HG03575 (cell line): ENCODE results near the gene FER.
"Not testable (repeated sequence)": the region's sequence is repeated elsewhere in the genome, so short reads cannot be mapped to it uniquely, and the experiment has no call there.

Experiments
- ATAC-seq: cut with Tn5 transposase; IDR thresholded peaks from one replicate; pipeline ENCODE4 v1.9.1; 2021; ENCODE audit not compliant: unreplicated experiment, insufficient number of reproducible peaks, low FRiP score; ENCODE audit errors: extremely low read depth

Gene FER

DNA sequence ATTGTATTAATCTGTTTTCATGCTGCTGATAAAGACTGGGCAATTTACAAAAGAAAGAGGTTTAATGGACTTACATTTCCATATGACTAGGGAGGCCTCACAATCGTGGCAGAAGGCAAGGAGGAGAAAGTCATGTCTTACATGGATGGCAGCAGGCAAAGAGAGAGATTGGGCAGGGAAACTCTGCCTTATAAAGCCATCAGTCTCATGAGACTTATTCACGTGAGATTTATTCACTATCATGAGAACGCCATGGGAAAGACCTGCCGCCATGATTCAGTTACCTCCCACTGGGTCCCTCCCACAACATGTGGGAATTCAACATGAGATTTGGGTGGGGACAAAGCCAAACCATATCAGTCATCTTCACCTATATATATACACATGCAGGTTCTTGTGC is 103.4 kb downstream of the FER start:
- ATAC-seq, result not testable (repeated sequence)

DNA sequence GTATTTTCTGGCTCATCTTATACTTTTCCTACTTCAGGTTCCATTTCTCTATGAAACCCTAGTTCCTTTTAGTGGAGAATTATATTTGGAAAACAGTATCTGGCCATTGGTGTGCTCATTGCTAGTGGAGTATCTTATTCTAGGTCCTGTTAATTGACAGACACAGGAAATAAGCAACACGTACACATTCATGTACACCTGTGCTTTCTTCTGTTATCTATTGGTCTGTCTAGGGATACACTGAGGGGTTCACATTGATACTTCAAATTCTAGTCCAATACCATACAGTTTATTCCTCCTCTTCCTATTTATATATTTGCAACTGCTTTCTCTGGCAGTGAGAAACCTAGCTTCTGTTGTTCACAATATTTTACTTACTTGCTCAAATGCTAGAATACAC is 110.2 kb downstream of the FER start:
- no peak for ATAC-seq

DNA sequence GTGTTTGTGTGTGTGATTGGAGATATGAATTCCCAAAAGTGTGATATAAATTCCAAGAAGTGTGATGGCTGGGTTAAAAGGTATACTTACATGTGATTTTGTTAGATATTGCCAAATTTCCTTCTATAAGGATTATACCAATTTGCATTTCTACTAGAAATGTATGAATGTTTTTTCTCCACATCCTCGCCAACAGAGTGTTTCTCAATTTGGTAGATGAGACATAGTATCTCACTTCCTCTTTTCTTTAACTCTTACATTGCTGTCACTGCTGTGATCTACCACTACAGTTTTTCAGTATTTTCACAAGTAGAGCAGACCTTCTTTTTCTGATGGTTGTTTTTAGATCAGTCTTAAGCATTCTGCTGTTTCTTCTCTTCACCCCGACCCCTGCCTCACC is 111.3 kb downstream of the FER start:
- ATAC-seq, result peak; percentile 95

DNA sequence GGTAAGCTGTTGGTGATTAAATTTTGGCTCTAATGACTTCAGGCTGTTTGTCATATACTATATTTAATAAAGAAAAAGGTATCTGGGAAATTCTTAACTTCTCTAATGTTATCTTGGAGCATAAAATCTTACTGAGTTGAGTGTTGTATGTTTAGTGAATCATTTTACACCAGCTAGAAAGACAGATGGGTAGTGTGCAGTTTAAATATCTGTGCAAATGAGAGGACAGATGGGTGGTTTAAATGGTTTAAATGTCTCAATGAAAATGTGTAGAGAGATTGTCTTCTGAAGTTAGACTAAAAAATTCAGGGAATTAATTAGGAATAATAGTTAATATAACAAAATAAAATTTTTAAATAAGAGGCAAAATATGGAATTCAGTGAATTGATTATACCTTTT is 114.5 kb downstream of the FER start:
- ATAC-seq, result no peak

DNA sequence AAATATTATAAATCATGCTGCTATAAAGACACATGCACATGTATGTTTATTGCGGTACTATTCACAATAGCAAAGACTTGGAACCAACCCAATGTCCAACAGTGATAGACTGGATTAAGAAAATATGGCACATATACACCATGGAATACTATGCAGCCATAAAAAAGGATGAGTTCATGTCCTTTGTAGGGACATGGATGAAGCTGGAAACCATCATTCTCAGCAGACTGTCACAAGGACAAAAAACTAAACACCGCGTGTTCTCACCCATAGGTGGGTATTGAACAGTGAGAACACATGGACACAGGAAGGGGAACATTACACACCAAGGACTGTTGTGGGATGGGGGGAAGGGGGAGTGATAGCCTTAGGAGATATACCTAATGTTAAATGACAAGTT is 118.4 kb downstream of the FER start:
- ATAC-seq, result not testable (repeated sequence)

DNA sequence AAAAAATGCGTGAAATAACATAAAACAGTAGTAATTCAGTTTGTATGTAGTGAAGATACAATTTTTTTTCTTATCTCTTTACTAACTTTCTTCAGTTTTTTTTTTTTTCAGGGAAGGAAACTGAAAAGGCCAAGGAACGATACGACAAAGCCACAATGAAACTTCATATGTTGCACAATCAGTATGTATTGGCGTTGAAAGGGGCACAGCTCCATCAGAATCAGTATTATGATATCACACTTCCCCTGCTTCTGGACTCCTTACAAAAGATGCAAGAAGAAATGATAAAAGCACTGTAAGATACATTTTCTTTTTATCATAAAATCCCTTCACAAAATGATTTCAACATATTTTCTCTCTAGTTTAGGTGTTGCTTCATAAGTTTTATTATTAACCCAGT is 120.0 kb downstream of the FER start:
- no peak for ATAC-seq

DNA sequence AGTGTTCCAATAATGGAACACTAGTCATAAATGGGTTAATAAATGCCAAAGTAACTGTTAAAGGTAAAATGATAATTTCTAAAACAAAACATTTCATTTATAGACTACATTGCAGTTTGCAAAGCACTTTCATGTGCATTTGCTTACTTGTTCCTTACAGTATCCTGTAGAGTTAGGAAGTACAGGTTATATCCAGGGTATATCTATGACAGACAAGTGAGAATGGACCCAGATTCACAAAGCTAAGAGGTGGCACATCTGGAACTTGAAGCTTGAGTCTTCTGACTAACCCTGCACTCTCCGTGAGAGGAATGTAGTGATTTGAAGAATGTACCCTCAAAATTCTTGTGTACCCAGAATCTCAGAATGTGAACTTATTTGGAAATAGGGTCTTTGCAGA is 121.4 kb downstream of the FER start:
- ATAC-seq, result no peak

DNA sequence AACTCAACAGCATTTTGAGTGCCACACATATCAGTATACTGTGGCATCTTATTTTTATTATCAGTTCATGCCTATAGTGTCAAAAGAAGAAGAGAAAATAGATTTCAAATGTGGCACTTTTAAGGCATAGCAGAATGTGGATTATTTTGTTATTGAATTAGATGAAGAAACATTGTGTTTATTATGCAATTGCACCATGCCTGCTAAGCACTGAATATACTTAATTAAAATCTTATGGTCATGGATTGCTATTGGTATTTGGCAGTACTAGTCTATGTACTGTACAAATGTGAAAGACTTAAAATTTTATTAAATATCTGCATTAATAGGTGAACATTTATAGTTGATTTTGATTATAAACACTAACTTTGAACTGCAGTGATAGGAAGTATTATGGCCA is 128.8 kb downstream of the FER start:
- ATAC-seq, result no peak

DNA sequence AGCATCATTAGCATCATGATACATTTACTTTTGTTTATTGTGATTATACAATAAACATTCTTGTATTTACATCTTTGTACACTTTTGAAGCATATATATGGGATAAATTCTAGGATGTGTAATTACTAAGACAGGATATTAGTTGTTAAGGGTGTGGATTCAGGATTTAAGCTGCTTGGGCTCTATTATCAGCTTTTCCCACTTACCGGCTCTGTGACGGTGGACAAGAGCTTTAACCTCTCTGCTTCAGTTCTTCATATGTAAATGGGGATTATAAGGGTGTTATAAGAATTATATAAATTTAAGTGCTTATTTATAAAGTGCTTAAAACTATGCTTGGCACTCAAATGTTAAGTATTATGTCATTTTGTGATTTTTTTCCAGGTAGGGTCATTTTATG is 131.1 kb downstream of the FER start:
- ATAC-seq, result no peak

DNA sequence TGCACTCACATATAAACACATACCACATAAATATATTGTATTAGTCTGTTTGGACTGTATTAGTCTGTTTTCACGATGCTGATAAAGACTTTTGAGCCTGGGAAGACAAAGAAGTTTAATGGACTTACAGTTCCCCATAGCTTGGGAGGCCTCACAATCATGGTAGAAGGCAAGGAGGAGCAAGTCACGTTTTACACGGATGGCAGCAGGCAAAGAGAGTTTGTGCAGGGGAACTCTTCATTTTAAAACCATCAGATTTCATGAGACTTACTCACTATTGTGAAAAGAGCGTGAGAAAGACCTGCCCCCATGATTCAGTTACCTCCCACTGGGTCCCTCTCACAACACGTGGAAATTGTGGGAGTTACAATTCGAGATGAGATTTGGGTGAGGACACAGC is 133.4 kb downstream of the FER start:
- ATAC-seq, result no peak

DNA sequence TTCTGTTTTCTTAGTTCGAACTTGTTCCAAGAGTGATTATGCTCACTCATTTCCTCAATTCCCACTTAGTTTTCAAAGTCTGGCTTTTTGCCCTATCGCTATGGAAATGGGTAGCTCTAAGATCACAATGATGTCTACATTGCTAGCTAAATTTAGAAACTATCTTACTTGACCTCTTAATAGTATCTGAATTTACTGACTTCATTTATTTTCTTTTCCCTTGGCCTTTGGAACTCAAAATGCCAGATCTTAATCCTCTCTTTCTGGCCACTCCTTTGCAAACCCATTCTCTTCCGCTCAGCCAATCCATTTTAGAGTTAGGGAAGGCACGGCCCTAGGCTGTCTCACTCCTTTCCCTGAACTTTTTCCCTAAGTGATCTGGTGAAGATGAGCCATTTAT is 137.0 kb downstream of the FER start:
- no peak for ATAC-seq

DNA sequence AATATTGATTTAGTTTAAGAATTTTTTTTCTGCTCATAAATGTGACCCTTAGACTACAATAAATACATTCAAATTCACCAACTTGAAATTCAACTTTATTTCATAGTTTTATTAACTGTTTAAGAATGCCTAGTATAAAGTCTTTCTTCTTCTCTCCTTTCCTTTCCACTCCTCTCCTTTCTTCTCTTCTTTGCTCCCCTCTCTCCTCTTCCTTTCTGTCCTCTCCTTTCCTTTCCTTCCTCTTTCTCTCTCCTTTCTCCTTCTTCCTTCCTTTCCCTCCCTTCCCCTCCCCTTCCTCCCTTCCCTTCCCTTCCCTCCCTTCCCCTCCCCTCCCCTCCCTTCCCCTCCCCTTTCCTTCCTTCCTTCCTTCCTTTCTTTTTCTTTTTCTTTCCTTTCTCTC is 150.6 kb downstream of the FER start:
- ATAC-seq, result no peak

DNA sequence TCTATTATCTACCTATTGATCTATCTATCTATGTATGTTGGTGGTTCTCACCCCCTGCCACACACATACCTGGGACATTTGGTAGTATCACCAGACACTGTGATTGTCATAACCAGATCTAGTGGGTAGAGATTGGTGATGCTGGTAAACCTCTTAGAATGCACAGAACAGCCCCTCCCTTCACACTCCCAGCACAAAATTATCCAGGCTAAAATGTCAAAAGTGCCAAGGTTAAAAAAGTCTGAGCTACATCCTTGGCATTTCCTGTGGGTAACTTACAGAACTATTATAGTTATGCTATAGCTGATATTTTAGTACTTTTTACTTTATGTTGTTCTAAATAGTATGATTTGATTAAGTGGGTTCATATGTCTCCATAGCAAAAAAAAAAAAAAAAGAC is 151.0 kb downstream of the FER start:
- ATAC-seq, result no peak

DNA sequence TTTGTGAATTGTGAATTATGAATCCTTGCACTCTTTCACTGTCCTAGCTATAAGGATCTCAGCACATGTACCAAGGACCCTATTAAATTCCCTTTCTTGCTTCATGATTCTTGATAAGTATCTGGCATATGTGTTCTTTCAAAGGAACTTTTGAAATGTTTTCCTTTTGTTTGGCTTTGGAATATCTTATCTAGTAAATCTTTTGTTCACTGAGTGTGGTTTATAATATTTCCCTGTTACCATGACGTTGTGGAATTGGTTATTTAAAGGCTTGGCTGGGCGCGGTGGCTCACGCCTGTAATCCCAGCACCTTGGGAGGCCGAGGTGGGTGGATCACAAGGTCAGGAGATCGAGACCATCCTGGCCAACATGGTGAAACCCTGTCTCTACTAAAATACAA is 151.5 kb downstream of the FER start:
- not testable (repeated sequence) for ATAC-seq

DNA sequence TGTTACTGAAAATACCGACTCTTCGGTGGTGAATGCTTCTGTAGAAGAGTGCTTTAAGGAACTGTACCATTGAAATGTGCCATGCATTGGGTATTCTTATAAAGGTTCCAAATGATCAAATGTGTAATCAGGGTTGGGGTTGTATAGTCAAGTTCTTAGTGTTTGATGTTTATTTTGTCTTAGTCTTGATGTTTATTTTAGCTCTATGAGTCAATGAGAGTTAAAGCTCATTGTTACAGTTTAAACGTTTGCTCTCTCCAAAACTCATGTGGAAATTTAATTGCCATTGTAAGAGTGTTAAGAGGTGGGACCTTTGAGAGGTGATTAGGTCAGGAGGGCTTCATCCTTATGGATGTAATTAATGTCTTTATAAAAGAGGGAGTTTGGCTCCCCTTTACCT is 153.0 kb downstream of the FER start:
- ATAC-seq, result no peak

DNA sequence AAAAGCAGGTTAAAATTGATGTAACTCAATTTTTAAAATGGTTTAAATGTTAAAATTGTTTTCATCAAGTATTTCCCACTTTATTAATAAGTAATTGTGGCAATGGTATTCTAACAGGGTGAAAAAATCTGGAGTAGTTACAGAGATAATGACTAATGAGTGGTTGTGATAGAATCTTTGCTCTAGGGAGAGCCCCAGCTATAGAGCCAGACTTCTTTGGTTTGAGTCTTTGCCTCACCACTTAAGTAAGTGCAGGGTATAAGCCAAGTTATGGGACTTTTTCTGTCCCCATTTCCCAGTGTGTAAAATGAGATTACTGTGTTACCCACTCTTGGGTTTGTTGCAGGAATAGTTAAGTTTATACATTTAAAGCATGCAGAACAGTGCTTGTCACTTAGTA is 158.1 kb downstream of the FER start:
- ATAC-seq, result no peak

DNA sequence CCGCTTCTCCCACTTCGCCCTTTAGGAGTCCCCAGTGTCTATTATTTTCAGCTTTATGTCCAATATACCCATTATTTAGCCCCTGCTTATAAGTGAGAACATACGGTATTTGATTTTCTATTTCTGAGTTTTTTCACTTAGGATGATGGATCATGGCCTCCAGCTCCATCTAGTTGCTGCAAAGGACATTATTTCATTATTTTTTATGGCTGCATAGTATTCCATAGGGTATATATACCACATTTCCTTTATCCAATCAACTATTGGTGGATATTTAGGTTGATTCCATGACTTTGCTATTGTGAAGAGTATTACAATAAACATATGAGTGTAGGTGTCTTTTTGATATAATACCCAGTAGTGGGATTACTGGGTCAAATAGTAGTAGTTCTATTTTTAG is 162.9 kb downstream of the FER start:
- ATAC-seq, result peak; percentile 13

DNA sequence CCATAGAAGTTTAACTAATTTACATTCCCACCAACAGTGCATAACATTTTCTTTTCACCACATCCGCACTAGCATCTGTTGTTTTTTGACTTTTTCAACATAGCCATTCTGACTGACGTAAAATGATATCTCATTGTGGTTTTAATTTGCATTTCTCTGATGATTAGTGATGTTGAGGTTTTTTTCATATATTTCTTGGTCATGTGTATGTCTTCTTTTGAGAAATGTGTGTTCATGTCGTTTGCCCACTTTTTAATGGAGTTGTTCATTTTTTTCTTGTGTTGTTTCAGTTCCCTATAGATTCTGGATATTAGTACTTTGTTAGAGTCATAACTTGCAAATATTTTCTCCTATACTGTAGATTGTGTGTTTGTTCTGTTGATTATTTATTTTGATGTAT is 163.4 kb downstream of the FER start:
- ATAC-seq, result peak; percentile 41

DNA sequence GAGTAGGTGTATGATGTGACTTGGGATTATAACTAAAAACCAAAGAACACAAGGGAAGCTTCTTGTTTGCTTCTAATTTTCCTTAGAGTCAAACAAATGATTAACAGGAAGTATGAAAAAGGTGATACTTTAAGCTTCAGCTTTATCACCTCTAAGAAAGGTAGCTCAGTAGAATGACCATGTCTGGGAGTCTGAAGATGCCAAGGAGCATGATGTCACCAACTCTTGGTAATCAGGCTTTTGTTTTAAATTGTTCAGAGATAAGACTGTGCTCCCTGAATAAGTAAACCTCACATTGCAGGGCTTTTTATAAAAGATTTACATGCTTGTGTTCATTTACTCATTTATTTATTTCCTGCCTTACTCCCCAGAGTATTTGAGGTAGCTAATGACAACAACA is 169.9 kb downstream of the FER start:
- ATAC-seq, result no peak

DNA sequence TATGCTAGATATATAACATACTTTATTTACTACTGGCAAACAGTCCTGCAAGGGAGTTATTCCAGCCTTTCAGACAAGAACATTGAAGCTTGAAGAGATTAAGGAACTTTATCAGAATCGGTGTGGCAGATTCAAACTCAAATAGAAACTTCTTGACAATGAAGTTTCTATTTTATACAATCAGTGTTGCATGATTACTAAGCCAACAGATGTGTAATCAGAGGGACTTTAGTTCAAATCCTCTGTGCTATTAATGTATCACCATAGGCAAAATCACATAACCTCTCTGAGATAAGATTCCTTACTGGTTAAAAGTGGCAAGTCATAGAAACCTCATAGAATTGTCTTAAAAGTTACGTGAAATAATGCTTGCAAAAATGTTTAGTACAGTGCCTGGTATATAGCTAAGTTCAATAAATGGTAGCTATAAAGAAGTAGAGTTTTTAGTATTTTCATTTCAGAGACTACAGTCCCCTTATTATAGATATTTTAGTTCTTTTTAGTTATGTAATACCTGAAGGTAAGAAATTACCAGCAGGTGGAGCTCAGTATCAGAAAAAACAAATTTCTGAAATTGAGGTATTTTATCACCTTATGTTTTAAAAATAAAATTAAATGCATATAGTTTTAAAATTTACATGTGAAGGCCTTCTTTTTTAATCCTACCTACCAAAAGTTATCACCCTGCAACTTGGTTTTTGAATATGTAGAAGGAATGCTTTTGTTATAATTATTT is 172.1 kb downstream of the FER start:
- no peak for ATAC-seq

DNA sequence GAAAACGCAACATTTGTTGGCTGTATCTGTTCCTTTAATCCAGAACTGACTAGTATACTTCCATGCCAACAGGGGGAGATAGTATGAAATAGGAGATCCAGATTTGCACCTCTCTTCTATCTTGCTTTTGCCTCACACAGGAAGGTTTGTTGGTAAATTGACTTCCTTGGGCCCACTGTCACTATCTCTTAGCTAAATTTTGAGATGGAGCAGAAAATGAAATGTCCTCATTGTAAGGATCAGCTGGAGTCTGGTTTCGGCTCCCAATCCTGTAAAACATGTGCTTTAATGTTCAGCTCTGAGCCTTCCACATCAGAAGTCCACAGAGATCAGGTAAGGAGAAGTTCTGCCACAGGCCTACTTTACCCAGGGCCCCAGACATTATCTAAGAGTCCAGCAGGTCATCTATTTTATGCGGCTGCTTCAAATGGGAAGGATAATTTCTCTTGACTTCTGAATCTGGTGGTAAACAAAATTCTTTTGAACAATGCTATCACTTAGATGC is 176.8 kb downstream of the FER start:
- no peak for ATAC-seq
